C4-2B (cell line): Measurements from ENCODE around the gene EVA1C.

ENCODE experiments used
- H3K27ac ChIP-seq: fragments of 450-650 bp; 2 replicates; pipeline ENCODE4 v1.5.1; 2017
- ZFX ChIP-seq: fragments of 450-650 bp; IDR thresholded peaks from 2 replicates; pipeline ENCODE4 v1.6.1; 2017
- TF ChIP-seq, protein P1 (sequence below): fragments of 450-650 bp; conservative IDR thresholded peaks from 2 replicates; pipeline ENCODE4 v1.5.1; 2017; ENCODE audit warnings: mild to moderate bottlenecking

Gene EVA1C

GRCh38 chr21:32391755-32392154, 20.8 kb upstream of the EVA1C start:
- H3K27ac ChIP-seq, result peak overlapping the region; percentile 84; the same call in 1 of the 2 replicates
- TF ChIP-seq, protein P1, sequence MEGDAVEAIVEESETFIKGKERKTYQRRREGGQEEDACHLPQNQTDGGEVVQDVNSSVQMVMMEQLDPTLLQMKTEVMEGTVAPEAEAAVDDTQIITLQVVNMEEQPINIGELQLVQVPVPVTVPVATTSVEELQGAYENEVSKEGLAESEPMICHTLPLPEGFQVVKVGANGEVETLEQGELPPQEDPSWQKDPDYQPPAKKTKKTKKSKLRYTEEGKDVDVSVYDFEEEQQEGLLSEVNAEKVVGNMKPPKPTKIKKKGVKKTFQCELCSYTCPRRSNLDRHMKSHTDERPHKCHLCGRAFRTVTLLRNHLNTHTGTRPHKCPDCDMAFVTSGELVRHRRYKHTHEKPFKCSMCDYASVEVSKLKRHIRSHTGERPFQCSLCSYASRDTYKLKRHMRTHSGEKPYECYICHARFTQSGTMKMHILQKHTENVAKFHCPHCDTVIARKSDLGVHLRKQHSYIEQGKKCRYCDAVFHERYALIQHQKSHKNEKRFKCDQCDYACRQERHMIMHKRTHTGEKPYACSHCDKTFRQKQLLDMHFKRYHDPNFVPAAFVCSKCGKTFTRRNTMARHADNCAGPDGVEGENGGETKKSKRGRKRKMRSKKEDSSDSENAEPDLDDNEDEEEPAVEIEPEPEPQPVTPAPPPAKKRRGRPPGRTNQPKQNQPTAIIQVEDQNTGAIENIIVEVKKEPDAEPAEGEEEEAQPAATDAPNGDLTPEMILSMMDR, result no peak
- no peak for TF ChIP-seq ZFX

GRCh38 chr21:32392299-32392879, 20.1 kb upstream of the EVA1C start:
- TF ChIP-seq, protein P1, result no peak
- TF ChIP-seq ZFX, result peak; percentile 70
- H3K27ac ChIP-seq, result peak overlapping the region; percentile 84

DNA sequence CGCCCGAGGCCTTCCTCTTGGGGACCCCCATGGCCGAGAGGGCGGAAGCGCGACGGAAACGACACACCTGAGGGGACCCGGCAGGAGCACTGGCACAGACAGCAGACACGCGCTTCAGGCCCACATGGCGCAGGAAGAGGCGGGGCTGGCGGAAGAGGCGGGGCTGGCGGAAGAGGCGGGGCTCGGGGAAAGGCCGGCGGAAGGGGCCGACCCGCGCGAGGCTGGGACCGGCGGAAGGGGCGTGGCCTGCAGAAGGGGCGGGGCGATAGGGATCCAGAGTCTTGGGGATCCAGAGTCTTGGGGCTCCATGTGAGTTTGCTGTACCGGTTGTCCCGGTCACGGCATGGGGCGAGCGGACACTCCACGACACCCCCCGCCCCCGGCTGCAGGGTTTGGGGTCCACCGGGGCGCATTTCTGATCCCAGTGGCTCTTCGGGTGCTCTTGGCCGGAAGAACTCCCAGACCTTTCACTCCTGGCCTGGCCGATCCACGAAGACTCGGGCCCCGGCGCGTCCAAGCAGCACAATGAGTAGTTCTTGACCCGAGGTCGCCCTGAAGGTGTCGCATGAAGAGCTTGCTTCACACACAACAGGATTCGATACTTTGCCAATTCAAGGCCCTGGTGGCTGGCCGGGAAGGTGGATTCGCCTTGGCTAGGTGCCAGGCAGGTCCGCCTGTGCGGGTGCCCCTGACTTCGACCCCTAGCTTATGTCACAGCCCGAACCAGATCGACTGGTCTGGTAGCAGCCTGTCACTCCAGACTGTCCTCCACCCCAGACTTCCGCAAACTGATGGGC, 19.4 kb upstream of the EVA1C start, which contains the start of gene URB1:
Gene URB1 (minus strand): TSS at position 133 of the 797 bp plus-strand sequence. CDS start 102 bp downstream, at position 31.
- TF ChIP-seq ZFX, result 0 out of 2 replicates have a peak, but pooled peaks have one; percentile 23
- TF ChIP-seq, protein P1, result no peak
- H3K27ac ChIP-seq, result peak within 1 kb of the TSS; percentile 84

DNA sequence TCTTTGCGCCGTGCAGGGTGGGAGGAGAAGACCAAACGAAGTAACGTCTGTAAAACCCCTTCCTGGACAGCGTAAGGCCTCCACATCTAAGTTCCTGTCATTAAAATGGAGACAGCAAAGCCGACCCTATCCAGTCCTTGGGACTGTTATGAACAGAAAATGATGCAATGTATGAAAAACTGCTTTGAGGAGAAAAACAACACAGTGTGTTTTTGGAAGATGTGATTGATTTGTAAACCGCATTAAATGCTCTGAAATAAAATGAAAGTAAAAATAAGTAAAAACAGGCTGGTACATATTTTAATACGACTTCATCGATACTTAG, 18.9 kb upstream of the EVA1C start:
- TF ChIP-seq ZFX, result no peak
- TF ChIP-seq, protein P1, result no peak
- H3K27ac ChIP-seq, result peak overlapping the region; percentile 84

GRCh38 chr21:32403201-32403777, 9.2 kb upstream of the EVA1C start:
- no peak for TF ChIP-seq ZFX
- TF ChIP-seq, protein P1, result peak; percentile 81
- H3K27ac ChIP-seq, result no peak overlapping the region

DNA sequence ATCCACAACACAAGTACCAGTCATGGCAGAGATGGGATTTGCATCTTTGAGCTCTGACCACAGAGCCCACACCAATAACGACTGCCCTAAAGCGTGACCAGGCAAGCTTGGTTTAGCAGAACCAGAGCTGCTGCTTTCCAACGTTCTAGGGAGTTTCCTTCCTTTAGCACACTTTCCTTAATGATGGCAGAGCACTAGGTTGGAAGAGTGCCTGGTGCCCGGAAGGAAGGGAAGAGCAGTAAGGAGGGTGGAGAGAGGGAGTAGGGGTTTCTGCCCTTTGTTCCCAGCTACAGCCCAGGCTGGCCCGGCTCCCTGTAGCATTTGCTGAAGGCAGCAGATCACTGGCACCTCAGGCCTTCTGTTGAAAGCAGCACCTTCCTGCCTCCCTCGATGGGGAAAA, 6.1 kb upstream of the EVA1C start:
- no peak overlapping the region for H3K27ac ChIP-seq
- TF ChIP-seq, protein P1, result no peak
- TF ChIP-seq ZFX, result no peak

DNA sequence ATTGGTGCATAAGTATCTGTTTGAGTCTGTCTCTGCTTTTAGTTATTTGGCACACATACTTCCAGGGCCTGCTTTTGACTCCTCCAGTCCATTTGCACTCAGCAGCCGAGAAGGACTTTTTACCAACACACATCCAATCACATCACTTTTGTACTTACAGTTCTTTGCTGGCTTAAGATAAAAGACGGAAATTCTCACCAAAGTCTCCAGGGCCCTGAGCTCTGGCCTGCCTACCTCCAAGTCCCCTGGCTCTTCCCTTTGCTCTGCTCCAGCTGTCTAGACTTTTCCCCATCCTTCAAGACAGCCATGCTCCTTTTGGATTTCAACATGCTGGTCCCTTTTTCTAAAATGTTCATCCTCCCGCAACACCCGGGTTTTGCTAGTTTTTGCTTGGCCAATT, 2.2 kb upstream of the EVA1C start:
- no peak for TF ChIP-seq ZFX
- TF ChIP-seq, protein P1, result no peak
- H3K27ac ChIP-seq, result no peak overlapping the region
